ENCODE results near the gene HYCC2. TPM values are rescaled to one million over a fixed set of nuclear protein-coding genes. Genes with fewer than 3 reads are reported as not detected.

Gene HYCC2
- total and polyA plus RNA-seq, 2 donors (not counting 1 experiment from before 2014, with no cell fraction given): 3.6 to 30.1 TPM

DNA sequence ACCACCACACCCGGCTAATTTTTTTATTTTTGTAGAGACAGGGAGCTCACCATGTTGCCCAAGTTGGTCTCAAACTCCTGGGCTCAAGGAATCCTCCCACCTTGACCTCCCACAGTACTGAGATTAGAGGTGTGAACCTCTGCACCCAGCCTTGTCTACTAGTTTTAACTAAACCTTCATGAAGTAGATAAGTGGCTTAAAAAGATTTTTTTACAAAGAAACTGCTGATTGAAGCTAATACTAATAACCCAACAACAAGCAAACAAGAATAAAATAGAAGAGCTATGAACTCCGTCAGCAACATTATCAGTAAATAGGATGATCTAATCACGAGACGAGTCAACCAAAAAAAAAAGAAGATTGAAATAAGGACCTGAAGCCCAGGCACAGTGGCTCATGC is 19.1 kb upstream of the HYCC2 start:
- H3K4me3 ChIP-seq (ENCODE audit: control extremely low read depth in 1 of 5, extremely low read depth in 1 of 5, insufficient read depth in 1 of 5, low read depth in 2 of 5, low read length in 4 of 5): no peak overlapping the region
- ATAC-seq (ENCODE audit: low read depth): no peak
- no peak overlapping the region for H3K9ac ChIP-seq (ENCODE audit: low read length)
- intact Hi-C loops (cut with micrococcal nuclease): no loop called here
- H3K9me3 ChIP-seq (ENCODE audit: control extremely low read depth in 1 of 3, control insufficient read depth in 2 of 3, insufficient read depth in 1 of 3, low read length in 2 of 3): no peaks in the 10 kb centered on the region
- H4K20me1 ChIP-seq (ENCODE audit: control insufficient read depth, insufficient read depth, low read length, poor library complexity, severe bottlenecking): no peaks in the 10 kb centered on the region
- H3K4me2 ChIP-seq (replicated peaks; ENCODE audit: low read depth, low read length, poor library complexity, severe bottlenecking): no peak overlapping the region
- H3K4me1 Mint-ChIP-seq: no peaks in the 10 kb centered on the region
- no peak for TF ChIP-seq EZH2 (IDR thresholded peaks at IDR 0.05; ENCODE audit: borderline replicate concordance, insufficient read depth, low read depth, low read length, poor library complexity, severe bottlenecking)
- H3K27ac Mint-ChIP-seq: no peak overlapping the region
- H3K27ac ChIP-seq (ENCODE audit: low read length in 2 of 2): no peak overlapping the region
- ChIA-PET POLR2A (interaction anchor here (0.7 kb wide), 1 partner anchor 52 kb away, joined by 8 read pairs; no protein-coding TSS in a partner anchor), CTCF (interaction anchor here (0.6 to 2.1 kb wide), 4 partner anchors 10 to 1484 kb away, joined by 3 to 7 read pairs (median 3); partner anchors contain the start of gene CFLAR)
- no peaks in the 10 kb centered on the region for H3K4me1 ChIP-seq (ENCODE audit: control insufficient read depth in 2 of 2, insufficient read depth in 2 of 2, low read length in 2 of 2)
- H3K27me3 Mint-ChIP-seq: no peaks in the 10 kb centered on the region
- no peaks in the 10 kb centered on the region for H3K9me3 Mint-ChIP-seq (ENCODE audit: insufficient read depth)
- no peak overlapping the region for H3K4me3 Mint-ChIP-seq
- H2AFZ ChIP-seq (ENCODE audit: insufficient read depth, low read depth, low read length, poor library complexity, severe bottlenecking): no peak overlapping the region
- no peaks in the 10 kb centered on the region for H3K79me2 ChIP-seq (ENCODE audit: control insufficient read depth, insufficient read depth, low read length)
- H3K36me3 ChIP-seq (replicated peaks in 1 of 2; ENCODE audit: control extremely low read depth in 1 of 2, control insufficient read depth in 1 of 2, extremely low read depth in 1 of 2, insufficient read depth in 2 of 2, low read length in 1 of 2): peaks cover 0 to 15% of the 10 kb centered on the region in 2 experiments
- H3K27me3 ChIP-seq (replicated peaks in 1 of 4; ENCODE audit: control extremely low read depth in 1 of 4, control insufficient read depth in 3 of 4, insufficient read depth in 4 of 4, low read length in 3 of 4): no peaks in the 10 kb centered on the region
- WGBS (ENCODE audit: insufficient coverage): 100% methylated on average over 3 of the region's 4 CpGs
- no peak for DNase-seq

DNA sequence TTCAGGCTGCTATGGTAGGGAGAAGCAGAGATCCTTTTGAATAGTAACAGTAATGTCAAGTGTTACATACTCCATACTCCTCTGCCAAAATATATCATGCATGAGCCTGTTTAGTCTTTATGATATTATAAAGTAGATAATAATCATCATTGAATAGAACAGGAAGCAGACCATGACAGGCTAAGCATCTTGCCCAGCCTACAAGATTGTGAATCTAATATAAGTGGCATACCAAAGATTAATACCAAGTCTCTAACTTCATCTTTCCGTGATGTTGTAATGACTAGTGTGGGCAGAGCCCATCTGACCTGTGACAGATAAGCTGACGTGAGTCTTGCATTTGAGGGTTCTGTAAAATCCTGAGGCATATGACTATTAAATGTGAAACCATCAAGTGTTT is 13.4 kb upstream of the HYCC2 start:
- Histone ChIP-seq H3K4me2 (replicated peaks; ENCODE audit: low read depth, low read length, poor library complexity, severe bottlenecking) (no peak overlapping the region), H3K27me3 (replicated peaks in 1 of 4; ENCODE audit: control extremely low read depth in 1 of 4, control insufficient read depth in 3 of 4, insufficient read depth in 4 of 4, low read length in 3 of 4) (no peaks in the 10 kb centered on the region), H4K20me1 (ENCODE audit: control insufficient read depth, insufficient read depth, low read length, poor library complexity, severe bottlenecking) (no peaks in the 10 kb centered on the region), H3K36me3 (replicated peaks in 1 of 2; ENCODE audit: control extremely low read depth in 1 of 2, control insufficient read depth in 1 of 2, extremely low read depth in 1 of 2, insufficient read depth in 2 of 2, low read length in 1 of 2) (peaks cover 0 to 45% of the 10 kb centered on the region in 2 experiments), H3K9ac (ENCODE audit: low read length) (no peak overlapping the region), H3K4me1 (ENCODE audit: control insufficient read depth in 2 of 2, insufficient read depth in 2 of 2, low read length in 2 of 2) (no peaks in the 10 kb centered on the region), H3K27ac (ENCODE audit: low read length in 2 of 2) (no peak overlapping the region), H3K4me3 (ENCODE audit: control extremely low read depth in 1 of 5, extremely low read depth in 1 of 5, insufficient read depth in 1 of 5, low read depth in 2 of 5, low read length in 4 of 5) (no peak overlapping the region), H3K9me3 (ENCODE audit: control extremely low read depth in 1 of 3, control insufficient read depth in 2 of 3, insufficient read depth in 1 of 3, low read length in 2 of 3) (no peaks in the 10 kb centered on the region), H2AFZ (ENCODE audit: insufficient read depth, low read depth, low read length, poor library complexity, severe bottlenecking) (no peak overlapping the region), H3K79me2 (ENCODE audit: control insufficient read depth, insufficient read depth, low read length) (peaks cover 38% of the 10 kb centered on the region)
- no CpG with 5 or more reads among the region's 2 CpGs for WGBS (ENCODE audit: insufficient coverage)
- Mint-ChIP-seq H3K9me3 (ENCODE audit: insufficient read depth) (no peaks in the 10 kb centered on the region), H3K27me3 (no peaks in the 10 kb centered on the region), H3K4me3 (no peak overlapping the region), H3K4me1 (no peaks in the 10 kb centered on the region), H3K27ac (no peak overlapping the region)
- ChIA-PET CTCF (interaction anchor here (1.1 to 1.8 kb wide), 2 partner anchors 16 to 23 kb away, joined by 5 to 8 read pairs; no protein-coding TSS in a partner anchor), POLR2A (no interaction called here)
- ATAC-seq (ENCODE audit: low read depth): no peak
- TF ChIP-seq EZH2 (IDR thresholded peaks at IDR 0.05; ENCODE audit: borderline replicate concordance, insufficient read depth, low read depth, low read length, poor library complexity, severe bottlenecking): no peak
- TF ChIP-seq, protein P1, sequence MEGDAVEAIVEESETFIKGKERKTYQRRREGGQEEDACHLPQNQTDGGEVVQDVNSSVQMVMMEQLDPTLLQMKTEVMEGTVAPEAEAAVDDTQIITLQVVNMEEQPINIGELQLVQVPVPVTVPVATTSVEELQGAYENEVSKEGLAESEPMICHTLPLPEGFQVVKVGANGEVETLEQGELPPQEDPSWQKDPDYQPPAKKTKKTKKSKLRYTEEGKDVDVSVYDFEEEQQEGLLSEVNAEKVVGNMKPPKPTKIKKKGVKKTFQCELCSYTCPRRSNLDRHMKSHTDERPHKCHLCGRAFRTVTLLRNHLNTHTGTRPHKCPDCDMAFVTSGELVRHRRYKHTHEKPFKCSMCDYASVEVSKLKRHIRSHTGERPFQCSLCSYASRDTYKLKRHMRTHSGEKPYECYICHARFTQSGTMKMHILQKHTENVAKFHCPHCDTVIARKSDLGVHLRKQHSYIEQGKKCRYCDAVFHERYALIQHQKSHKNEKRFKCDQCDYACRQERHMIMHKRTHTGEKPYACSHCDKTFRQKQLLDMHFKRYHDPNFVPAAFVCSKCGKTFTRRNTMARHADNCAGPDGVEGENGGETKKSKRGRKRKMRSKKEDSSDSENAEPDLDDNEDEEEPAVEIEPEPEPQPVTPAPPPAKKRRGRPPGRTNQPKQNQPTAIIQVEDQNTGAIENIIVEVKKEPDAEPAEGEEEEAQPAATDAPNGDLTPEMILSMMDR (IDR thresholded peaks at IDR 0.05): no peak
- no peak for DNase-seq
- intact Hi-C loops (cut with micrococcal nuclease): no loop called here

Measured in B cell (primary cell).